ENCODE measurements around the gene PRPF6. TPM values are rescaled to one million over a fixed set of nuclear protein-coding genes. Genes with fewer than 3 reads are reported as not detected.

The PRPF6 gene
- total RNA-seq, 1 donor from 2014 or later, result 57.2 TPM

GRCh38 chr20:63947638-63948456 is 33.1 kb upstream of the PRPF6 start:
- Histone ChIP-seq H3K27me3 (ENCODE audit: low read depth) (no peaks in the 10 kb centered on the region), H3K27ac (peak overlapping the region; percentile 86), H3K36me3 (peaks cover 45% of the 10 kb centered on the region), H3K9me3 (no peaks in the 10 kb centered on the region), H3K4me3 (no peak overlapping the region), H3K4me1 (peaks cover 70% of the 10 kb centered on the region)
- ATAC-seq (no peak), DNase-seq (peak; percentile 61)
- intact Hi-C loops (cut with DNase I), result no loop called here
- no peak for TF ChIP-seq CTCF (IDR thresholded peaks at IDR 0.05)

- DNase-seq, result no peak
- H3K4me3 ChIP-seq, result no peak overlapping the region
- H3K27ac ChIP-seq, result peak overlapping the region; percentile 86
These were observed 30.1 kb upstream of the PRPF6 start for GRCh38 chr20:63950701-63951397.

GRCh38 chr20:63951398-63952209 is 29.3 kb upstream of the PRPF6 start:
- DNase-seq (no peak), ATAC-seq (no peak)
- Histone ChIP-seq H3K9me3 (no peaks in the 10 kb centered on the region), H3K36me3 (peaks cover 9% of the 10 kb centered on the region), H3K4me1 (peaks cover 83% of the 10 kb centered on the region), H3K27me3 (ENCODE audit: low read depth) (no peaks in the 10 kb centered on the region), H3K4me3 (no peak overlapping the region), H3K27ac (peak overlapping the region; percentile 86)
- no peak for TF ChIP-seq CTCF (IDR thresholded peaks at IDR 0.05)
- intact Hi-C loops (cut with DNase I), result no loop called here

More at GRCh38 chr20:63950701-63951397, 30.1 kb upstream of the PRPF6 start:
- no peak for TF ChIP-seq CTCF (IDR thresholded peaks at IDR 0.05)
- ATAC-seq, result no peak
- no peaks in the 10 kb centered on the region for H3K27me3 ChIP-seq (ENCODE audit: low read depth)
- intact Hi-C loops (cut with DNase I), result no loop called here
- H3K36me3 ChIP-seq, result peaks cover 15% of the 10 kb centered on the region
- peaks cover 83% of the 10 kb centered on the region for H3K4me1 ChIP-seq
- H3K9me3 ChIP-seq, result no peaks in the 10 kb centered on the region

- Histone ChIP-seq H3K27ac (no peak overlapping the region), H3K9me3 (no peaks in the 10 kb centered on the region), H3K36me3 (peaks cover 9% of the 10 kb centered on the region), H3K4me1 (peaks cover 87% of the 10 kb centered on the region), H3K4me3 (no peak overlapping the region), H3K27me3 (ENCODE audit: low read depth) (no peaks in the 10 kb centered on the region)
- intact Hi-C loops (cut with DNase I), result no loop called here
- DNase-seq (no peak), ATAC-seq (no peak)
- no peak for TF ChIP-seq CTCF (IDR thresholded peaks at IDR 0.05)
These were observed 28.8 kb upstream of the PRPF6 start for GRCh38 chr20:63952210-63952535.

- no peak for ATAC-seq
These were observed 28.2 kb upstream of the PRPF6 start for GRCh38 chr20:63952769-63953168.

More at GRCh38 chr20:63952769-63953168, 28.2 kb upstream of the PRPF6 start:
- no peak overlapping the region for H3K4me3 ChIP-seq
- no peak for TF ChIP-seq CTCF (IDR thresholded peaks at IDR 0.05)
- H3K27ac ChIP-seq, result no peak overlapping the region
- H3K4me1 ChIP-seq, result peaks cover 85% of the 10 kb centered on the region
- peaks cover 9% of the 10 kb centered on the region for H3K36me3 ChIP-seq
- intact Hi-C loops (cut with DNase I), result no loop called here
- DNase-seq, result no peak
- H3K27me3 ChIP-seq (ENCODE audit: low read depth), result no peaks in the 10 kb centered on the region
- H3K9me3 ChIP-seq, result no peaks in the 10 kb centered on the region

All from lower lobe of right lung (tissue), 2 donors.